SK-N-SH (cell line): ENCODE results near the gene MAP4K4. TPM values are rescaled to one million over a fixed set of nuclear protein-coding genes. Genes with fewer than 3 reads are reported as not detected.

Source experiments
- CTCF ChIA-PET: fragments of 300-600, 350-600 bp; formaldehyde crosslinking; extraction: SDS; loops from one replicate; lab custom pipeline; 2021; lab: Yijun Ruan, JAX
- POLR2A ChIA-PET: fragments of 350-600 bp; sonication (Branson Sonifier 250); formaldehyde crosslinking; extraction: SDS; loops from one replicate; lab custom pipeline; 2020; ENCODE audit warnings: antibody characterized with exemption, inconsistent platforms; lab: Yijun Ruan, JAX
- DNase-seq: peaks from one replicate; pipeline ENCODE4 v3.0.0; 2012
- H2AFZ ChIP-seq: fragments of 200-600 bp; sonication (generic); 2 replicates; pipeline ENCODE4 v1.8.1; 2016; ENCODE audit warnings: antibody characterized with exemption, mild to moderate bottlenecking, low read depth
- H3F3A ChIP-seq: fragments of 200-600 bp; sonication (generic); replicated peaks from 2 replicates; pipeline ENCODE3; 2016; ENCODE audit warnings: antibody characterized with exemption, mild to moderate bottlenecking; ENCODE audit not compliant: insufficient read depth
- H3K27ac ChIP-seq, 2 experiments: fragments of 200-500 bp in 1 of 2; fragments of 200-600 bp in 1 of 2; sonication (Bioruptor generic) in 1 of 2; sonication (generic), shearing (Covaris generic) in 1 of 2; 2 replicates each; pipeline versions ENCODE4 v1.5.1 to v1.6.1; 2014 to 2016; ENCODE audit warnings: low read depth in 2 of 2, inconsistent platforms in 1 of 2, low read length in 1 of 2, mild to moderate bottlenecking in 1 of 2, mixed read lengths in 1 of 2
- H3K27me3 ChIP-seq: fragments of 200-600 bp; sonication (generic), shearing (Covaris generic); 2 replicates; pipeline ENCODE4 v1.6.1; 2016; ENCODE audit warnings: mixed run types; ENCODE audit not compliant: insufficient read depth
- H3K36me3 ChIP-seq, 2 experiments: fragments of 200-500 bp in 1 of 2; fragments of 200-600 bp in 1 of 2; sonication (Bioruptor generic) in 1 of 2; sonication (generic) in 1 of 2; replicated peaks in 1 of 2; 2 replicates each; pipeline versions ENCODE3 to v1.5.1; 2014 to 2016; ENCODE audit warnings: low read length in 1 of 2, mild to moderate bottlenecking in 1 of 2; ENCODE audit not compliant: insufficient read depth in 2 of 2, control insufficient read depth in 1 of 2
- H3K4me1 ChIP-seq, 2 experiments: fragments of 200-500 bp in 1 of 2; fragments of 200-600 bp in 1 of 2; sonication (Bioruptor generic) in 1 of 2; sonication (generic), shearing (Covaris generic) in 1 of 2; 2 replicates each; pipeline versions ENCODE4 v1.5.1 to v1.6.1; 2014 to 2016; ENCODE audit warnings: low read depth in 1 of 2, low read length in 1 of 2, mixed run types in 1 of 2; ENCODE audit not compliant: insufficient read depth in 2 of 2, control insufficient read depth in 1 of 2
- H3K4me2 ChIP-seq: fragments of 200-600 bp; sonication (generic), shearing (Covaris generic); 2 replicates; pipeline ENCODE4 v1.6.1; 2017; ENCODE audit warnings: mixed run types
- H3K4me3 ChIP-seq, 2 experiments: fragments of 200-500 bp in 1 of 2; fragments of 200-600 bp in 1 of 2; sonication (Bioruptor generic) in 1 of 2; sonication (generic), shearing (Covaris generic) in 1 of 2; 2 replicates each; pipeline versions ENCODE4 v1.5.1 to v1.8.1; 2014 to 2016; ENCODE audit warnings: low read depth in 2 of 2, inconsistent platforms in 1 of 2, low read length in 1 of 2, mild to moderate bottlenecking in 1 of 2, mixed read lengths in 1 of 2, moderate library complexity in 1 of 2
- H3K79me2 ChIP-seq: fragments of 200-600 bp; sonication (generic); 2 replicates; pipeline ENCODE4 v1.8.1; 2017; ENCODE audit warnings: mild to moderate bottlenecking; ENCODE audit not compliant: insufficient read depth
- H3K9ac ChIP-seq: fragments of 200-600 bp; sonication (generic); 2 replicates; pipeline ENCODE4 v1.6.1; 2017; ENCODE audit warnings: mixed run types
- H3K9me2 ChIP-seq: fragments of 200-600 bp; sonication (generic); 2 replicates; pipeline ENCODE4 v1.6.1; 2017; ENCODE audit warnings: mixed run types
- H3K9me3 ChIP-seq: fragments of 200-600 bp; sonication (generic); 2 replicates; pipeline ENCODE4 v1.6.1; 2017; ENCODE audit warnings: mixed run types, mild to moderate bottlenecking, moderate library complexity
- H4K20me1 ChIP-seq: fragments of 200-600 bp; sonication (generic); 2 replicates; pipeline ENCODE4 v1.6.1; 2017; ENCODE audit warnings: mild to moderate bottlenecking, mixed run types; ENCODE audit not compliant: insufficient read depth
- CHD2 ChIP-seq: fragments of 150-350 bp; IDR thresholded peaks from 2 replicates; pipeline ENCODE4 v1.6.1; 2018; ENCODE audit warnings: low read length; ENCODE audit not compliant: partially characterized antibody
- CTCF ChIP-seq: fragments of 200-600 bp; sonication (generic); IDR thresholded peaks from 2 replicates; pipeline ENCODE4 v1.6.1; 2017; ENCODE audit warnings: antibody characterized with exemption, mild to moderate bottlenecking, moderate library complexity
- EP300 ChIP-seq, 2 experiments: IDR thresholded peaks; 2 replicates each; pipeline versions ENCODE4 v1.4.0 to v1.6.1; 2012; ENCODE audit warnings: borderline replicate concordance in 1 of 2, low read depth in 1 of 2, low read length in 1 of 2
- FOXM1 ChIP-seq: IDR thresholded peaks from 2 replicates; pipeline ENCODE4 v1.4.0; 2012; ENCODE audit warnings: low read depth, mild to moderate bottlenecking
- GATA2 ChIP-seq: sonication (generic); formaldehyde crosslinking; IDR thresholded peaks from 2 replicates; pipeline ENCODE4 v1.5.0; 2020; ENCODE audit warnings: mild to moderate bottlenecking, missing genetic modification reagents
- JUND ChIP-seq: IDR thresholded peaks from 2 replicates; pipeline ENCODE4 v1.4.0; 2012
- MAX ChIP-seq: IDR thresholded peaks from 2 replicates; pipeline ENCODE4 v1.4.0; 2012; ENCODE audit warnings: low read depth
- MXI1 ChIP-seq: IDR thresholded peaks from 2 replicates; pipeline ENCODE4 v1.6.1; 2012; ENCODE audit warnings: mild to moderate bottlenecking, low read depth, low read length, improper control_type of control experiment
- NRF1 ChIP-seq: IDR thresholded peaks from 2 replicates; pipeline ENCODE4 v1.6.1; 2012; ENCODE audit warnings: low read depth, mild to moderate bottlenecking, low read length
- POLR2AphosphoS5 ChIP-seq: IDR thresholded peaks from 2 replicates; pipeline ENCODE4 v1.6.1; 2012; ENCODE audit warnings: low read depth, low read length
- RCOR1 ChIP-seq: fragments of 150-350 bp; IDR thresholded peaks from 2 replicates; pipeline ENCODE4 v1.6.1; 2017; ENCODE audit warnings: antibody characterized with exemption, low read length
- SIN3A ChIP-seq: IDR thresholded peaks from 2 replicates; pipeline ENCODE4 v1.6.1; 2012; ENCODE audit warnings: low read depth, mild to moderate bottlenecking, low read length, moderate library complexity, borderline replicate concordance
- SMC3 ChIP-seq: IDR thresholded peaks from 2 replicates; pipeline ENCODE4 v1.6.1; 2012; ENCODE audit warnings: low read depth, low read length, improper control_type of control experiment
- TAF1 ChIP-seq: IDR thresholded peaks from 2 replicates; pipeline ENCODE4 v1.6.1; 2012; ENCODE audit warnings: low read depth, mild to moderate bottlenecking, low read length, moderate library complexity, borderline replicate concordance
- TCF12 ChIP-seq: IDR thresholded peaks from 2 replicates; pipeline ENCODE4 v1.4.0; 2012
- TEAD4 ChIP-seq: IDR thresholded peaks from 2 replicates; pipeline ENCODE4 v1.4.0; 2012; ENCODE audit warnings: mild to moderate bottlenecking, borderline replicate concordance; ENCODE audit not compliant: insufficient read depth
- WGBS: methylation state at CpG from one replicate; pipeline ENCODE4 v1.1.6; 2017; ENCODE audit warnings: low lambda C conversion rate; 5-methylcytosine and 5-hydroxymethylcytosine counted together
- polyA plus RNA-seq, 3 experiments: library from polyadenylated mRNA; depleted of rRNA; stranded (reverse); fragments of >200 nt; gene quantifications; 2 replicates each; pipeline ENCODE4 v1.2.3, GENCODE V29; 2012
- TF ChIP-seq, protein P1 (sequence below): IDR thresholded peaks from 2 replicates; pipeline ENCODE4 v1.4.0; 2012; ENCODE audit warnings: low read depth, borderline replicate concordance
- TF ChIP-seq, protein P2 (sequence below): IDR thresholded peaks from 2 replicates; pipeline ENCODE4 v1.4.0; 2012; ENCODE audit warnings: low read depth, borderline replicate concordance
- TF ChIP-seq, protein P3 (sequence below): fragments of 150-350 bp; IDR thresholded peaks from 2 replicates; pipeline ENCODE4 v1.6.1; 2016; ENCODE audit warnings: mild to moderate bottlenecking, low read depth, low read length
- TF ChIP-seq, protein P4 (sequence below): fragments of 150-350 bp; IDR thresholded peaks from 2 replicates; pipeline ENCODE4 v1.6.1; 2017; ENCODE audit warnings: antibody characterized with exemption, low read length, low read depth, borderline replicate concordance

MAP4K4 gene
- polyA plus RNA-seq, 1 of the 3 experiments (the other 2 are of a cell fraction): 72.9 TPM

- H3K4me2 ChIP-seq: no peak overlapping the region
- DNase-seq: no peak
- H3K79me2 ChIP-seq: peaks cover 100% of the 10 kb centered on the region
- TF ChIP-seq NRF1 (no peak), JUND (no peak), GATA2 (no peak), TAF1 (no peak), EP300 (IDR thresholded peaks at IDR 0.05; ENCODE audit: borderline replicate concordance in 1 of 2, low read depth in 1 of 2, low read length in 1 of 2) (no peak), FOXM1 (no peak), CHD2 (no peak), CTCF (no peak), SIN3A (no peak), MAX (no peak), TEAD4 (no peak), POLR2AphosphoS5 (no peak), TCF12 (no peak), MXI1 (no peak), RCOR1 (no peak), SMC3 (no peak)
- TF ChIP-seq, protein P1, sequence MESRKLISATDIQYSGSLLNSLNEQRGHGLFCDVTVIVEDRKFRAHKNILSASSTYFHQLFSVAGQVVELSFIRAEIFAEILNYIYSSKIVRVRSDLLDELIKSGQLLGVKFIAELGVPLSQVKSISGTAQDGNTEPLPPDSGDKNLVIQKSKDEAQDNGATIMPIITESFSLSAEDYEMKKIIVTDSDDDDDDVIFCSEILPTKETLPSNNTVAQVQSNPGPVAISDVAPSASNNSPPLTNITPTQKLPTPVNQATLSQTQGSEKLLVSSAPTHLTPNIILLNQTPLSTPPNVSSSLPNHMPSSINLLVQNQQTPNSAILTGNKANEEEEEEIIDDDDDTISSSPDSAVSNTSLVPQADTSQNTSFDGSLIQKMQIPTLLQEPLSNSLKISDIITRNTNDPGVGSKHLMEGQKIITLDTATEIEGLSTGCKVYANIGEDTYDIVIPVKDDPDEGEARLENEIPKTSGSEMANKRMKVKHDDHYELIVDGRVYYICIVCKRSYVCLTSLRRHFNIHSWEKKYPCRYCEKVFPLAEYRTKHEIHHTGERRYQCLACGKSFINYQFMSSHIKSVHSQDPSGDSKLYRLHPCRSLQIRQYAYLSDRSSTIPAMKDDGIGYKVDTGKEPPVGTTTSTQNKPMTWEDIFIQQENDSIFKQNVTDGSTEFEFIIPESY: no peak
- TF ChIP-seq, protein P2, sequence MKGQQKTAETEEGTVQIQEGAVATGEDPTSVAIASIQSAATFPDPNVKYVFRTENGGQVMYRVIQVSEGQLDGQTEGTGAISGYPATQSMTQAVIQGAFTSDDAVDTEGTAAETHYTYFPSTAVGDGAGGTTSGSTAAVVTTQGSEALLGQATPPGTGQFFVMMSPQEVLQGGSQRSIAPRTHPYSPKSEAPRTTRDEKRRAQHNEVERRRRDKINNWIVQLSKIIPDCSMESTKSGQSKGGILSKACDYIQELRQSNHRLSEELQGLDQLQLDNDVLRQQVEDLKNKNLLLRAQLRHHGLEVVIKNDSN: no peak
- TF ChIP-seq, protein P3, sequence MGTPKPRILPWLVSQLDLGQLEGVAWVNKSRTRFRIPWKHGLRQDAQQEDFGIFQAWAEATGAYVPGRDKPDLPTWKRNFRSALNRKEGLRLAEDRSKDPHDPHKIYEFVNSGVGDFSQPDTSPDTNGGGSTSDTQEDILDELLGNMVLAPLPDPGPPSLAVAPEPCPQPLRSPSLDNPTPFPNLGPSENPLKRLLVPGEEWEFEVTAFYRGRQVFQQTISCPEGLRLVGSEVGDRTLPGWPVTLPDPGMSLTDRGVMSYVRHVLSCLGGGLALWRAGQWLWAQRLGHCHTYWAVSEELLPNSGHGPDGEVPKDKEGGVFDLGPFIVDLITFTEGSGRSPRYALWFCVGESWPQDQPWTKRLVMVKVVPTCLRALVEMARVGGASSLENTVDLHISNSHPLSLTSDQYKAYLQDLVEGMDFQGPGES: no peak
- TF ChIP-seq, protein P4, sequence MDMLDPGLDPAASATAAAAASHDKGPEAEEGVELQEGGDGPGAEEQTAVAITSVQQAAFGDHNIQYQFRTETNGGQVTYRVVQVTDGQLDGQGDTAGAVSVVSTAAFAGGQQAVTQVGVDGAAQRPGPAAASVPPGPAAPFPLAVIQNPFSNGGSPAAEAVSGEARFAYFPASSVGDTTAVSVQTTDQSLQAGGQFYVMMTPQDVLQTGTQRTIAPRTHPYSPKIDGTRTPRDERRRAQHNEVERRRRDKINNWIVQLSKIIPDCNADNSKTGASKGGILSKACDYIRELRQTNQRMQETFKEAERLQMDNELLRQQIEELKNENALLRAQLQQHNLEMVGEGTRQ: no peak
- no peak overlapping the region for H2AFZ ChIP-seq
- no peaks in the 10 kb centered on the region for H3K9me2 ChIP-seq
- H3K4me3 ChIP-seq: no peak overlapping the region
- peaks cover 22 to 36% of the 10 kb centered on the region in 2 experiments; a peak in 3 of 4 replicates for H3K4me1 ChIP-seq
- ChIA-PET CTCF (no interaction called here), POLR2A (no interaction called here)
- H3K36me3 ChIP-seq: no peaks in the 10 kb centered on the region
- H4K20me1 ChIP-seq: peaks cover 94% of the 10 kb centered on the region
- H3K9me3 ChIP-seq: no peaks in the 10 kb centered on the region
- peaks cover 15% of the 10 kb centered on the region for H3F3A ChIP-seq
- 97% methylated on average over 2 of the region's 2 CpGs for WGBS
- H3K9ac ChIP-seq: no peak overlapping the region
- H3K27ac ChIP-seq: no peak overlapping the region
- no peaks in the 10 kb centered on the region for H3K27me3 ChIP-seq
Observed at GRCh38 chr2:101738649-101739048, 41.1 kb downstream of the MAP4K4 start.
